HepG2 (cell line): ENCODE measurements around the gene PGC. TPM values are rescaled to one million over a fixed set of nuclear protein-coding genes. Genes with fewer than 3 reads are reported as not detected.

Source experiments
- ARNT2 ChIP-seq: sonication (generic); formaldehyde crosslinking; IDR thresholded peaks from 2 replicates; pipeline ENCODE4 v1.8.0; 2022; ENCODE audit warnings: mild to moderate bottlenecking, low read depth, missing genetic modification reagents, moderate library complexity
- CBX5 ChIP-seq: sonication (generic); formaldehyde crosslinking; IDR thresholded peaks from 2 replicates; pipeline ENCODE4 v1.4.0; 2020; ENCODE audit warnings: missing genetic modification reagents, borderline replicate concordance
- ERF ChIP-seq: IDR thresholded peaks from 2 replicates; pipeline ENCODE4 v1.6.1; 2018; ENCODE audit warnings: missing biosample characterization, missing genetic modification reagents
- HNF4G ChIP-seq, 2 experiments: sonication (generic) in 1 of 2; formaldehyde crosslinking in 1 of 2; IDR thresholded peaks; 2 replicates each; pipeline versions ENCODE4 v1.4.0 to v1.6.1; 2011 to 2020; ENCODE audit warnings: borderline replicate concordance in 2 of 2, low read depth in 2 of 2, mild to moderate bottlenecking in 2 of 2, low read length in 1 of 2, missing genetic modification reagents in 1 of 2, moderate library complexity in 1 of 2
- IRX3 ChIP-seq: sonication (generic); formaldehyde crosslinking; IDR thresholded peaks from 2 replicates; pipeline ENCODE4 v1.8.1; 2023; ENCODE audit warnings: mild to moderate bottlenecking, low read depth, missing genetic modification reagents, borderline replicate concordance
- KDM5A ChIP-seq: fragments of 200-600 bp; sonication (generic); IDR thresholded peaks from 2 replicates; pipeline ENCODE4 v1.7.0; 2018; ENCODE audit warnings: antibody characterized with exemption, mild to moderate bottlenecking, low read length, borderline replicate concordance
- KMT2B ChIP-seq: IDR thresholded peaks from 2 replicates; pipeline ENCODE4 v1.6.1; 2016; ENCODE audit warnings: missing genetic modification reagents, missing compliant biosample characterization
- ONECUT2 ChIP-seq: sonication (generic); formaldehyde crosslinking; IDR thresholded peaks from 2 replicates; pipeline ENCODE4 v1.4.0; 2020; ENCODE audit warnings: missing genetic modification reagents
- REPIN1 ChIP-seq: sonication (generic); formaldehyde crosslinking; IDR thresholded peaks from 2 replicates; pipeline ENCODE4 v1.8.0; 2022; ENCODE audit warnings: missing genetic modification reagents, low read depth, mild to moderate bottlenecking, borderline replicate concordance
- RXRB ChIP-seq: IDR thresholded peaks from 2 replicates; pipeline ENCODE4 v1.6.1; 2016; ENCODE audit warnings: borderline replicate concordance, missing genetic modification reagents, missing compliant biosample characterization
- SKI ChIP-seq: fragments of 450-650 bp; IDR thresholded peaks from one replicate; pipeline ENCODE4 v1.6.1; 2018; ENCODE audit warnings: mild to moderate bottlenecking; ENCODE audit not compliant: partially characterized antibody
- SNAI1 ChIP-seq: sonication (generic); formaldehyde crosslinking; IDR thresholded peaks from 2 replicates; pipeline ENCODE4 v1.5.0; 2020; ENCODE audit warnings: mild to moderate bottlenecking, missing genetic modification reagents, borderline replicate concordance
- ZNF3 ChIP-seq: IDR thresholded peaks from 2 replicates; pipeline ENCODE4 v1.7.0; 2017; ENCODE audit warnings: inconsistent platforms
- ZNF337 ChIP-seq: sonication (generic); formaldehyde crosslinking; IDR thresholded peaks from 2 replicates; pipeline ENCODE4 v1.5.1; 2020; ENCODE audit warnings: missing genetic modification reagents, low read depth, mild to moderate bottlenecking, borderline replicate concordance
- ZNF577 ChIP-seq: sonication (generic); formaldehyde crosslinking; IDR thresholded peaks from 2 replicates; pipeline ENCODE4 v1.4.0; 2020; ENCODE audit warnings: mild to moderate bottlenecking, low read depth, missing genetic modification reagents, borderline replicate concordance
- polyA plus RNA-seq, 8 experiments: library from polyadenylated mRNA; depleted of rRNA in 3 of 8; stranded (reverse) in 7 of 8; unstranded in 1 of 8; fragments of >200 nt; fragmentation: Illumina TruSeq in 4 of 8; extraction: Trizol in 4 of 8; gene quantifications; 2 replicates each; pipeline versions ENCODE4 v1.2.1 to v1.2.3, GENCODE V29; 2011 to 2016; ENCODE audit warnings: low read depth in 4 of 8, missing spikeins in 1 of 8, mixed read lengths in 1 of 8; ENCODE audit not compliant: insufficient read depth in 1 of 8
- total RNA-seq, 5 experiments: library from RNA; depleted of rRNA; stranded (reverse); fragments of >200 nt; fragmentation: Illumina TruSeq; extraction: Trizol; gene quantifications; 2 replicates each; pipeline ENCODE4 v1.2.3, GENCODE V29; 2016; ENCODE audit warnings: low read depth in 1 of 5
- TF ChIP-seq, protein P1 (sequence below): IDR thresholded peaks from 2 replicates; pipeline ENCODE4 v1.6.1; 2016; ENCODE audit warnings: mild to moderate bottlenecking
- TF ChIP-seq, protein P2 (sequence below): sonication (generic); formaldehyde crosslinking; IDR thresholded peaks from 2 replicates; pipeline ENCODE4 v1.8.0; 2022; ENCODE audit warnings: mild to moderate bottlenecking, missing genetic modification reagents; ENCODE audit not compliant: insufficient replicate concordance
- TF ChIP-seq, protein P3 (sequence below): sonication (generic); formaldehyde crosslinking; IDR thresholded peaks from 2 replicates; pipeline ENCODE4 v1.4.0; 2020; ENCODE audit warnings: mild to moderate bottlenecking, missing genetic modification reagents
- TF ChIP-seq, protein P4 (sequence below): sonication (generic); formaldehyde crosslinking; IDR thresholded peaks from 2 replicates; pipeline ENCODE4 v1.8.1; 2023; ENCODE audit warnings: mild to moderate bottlenecking, missing genetic modification reagents

PGC gene
- total and polyA plus RNA-seq, 2 of the 13 experiments (the other 11 are each of a cell fraction or from before 2014, with no cell fraction given), result 426 to 502 TPM

DNA sequence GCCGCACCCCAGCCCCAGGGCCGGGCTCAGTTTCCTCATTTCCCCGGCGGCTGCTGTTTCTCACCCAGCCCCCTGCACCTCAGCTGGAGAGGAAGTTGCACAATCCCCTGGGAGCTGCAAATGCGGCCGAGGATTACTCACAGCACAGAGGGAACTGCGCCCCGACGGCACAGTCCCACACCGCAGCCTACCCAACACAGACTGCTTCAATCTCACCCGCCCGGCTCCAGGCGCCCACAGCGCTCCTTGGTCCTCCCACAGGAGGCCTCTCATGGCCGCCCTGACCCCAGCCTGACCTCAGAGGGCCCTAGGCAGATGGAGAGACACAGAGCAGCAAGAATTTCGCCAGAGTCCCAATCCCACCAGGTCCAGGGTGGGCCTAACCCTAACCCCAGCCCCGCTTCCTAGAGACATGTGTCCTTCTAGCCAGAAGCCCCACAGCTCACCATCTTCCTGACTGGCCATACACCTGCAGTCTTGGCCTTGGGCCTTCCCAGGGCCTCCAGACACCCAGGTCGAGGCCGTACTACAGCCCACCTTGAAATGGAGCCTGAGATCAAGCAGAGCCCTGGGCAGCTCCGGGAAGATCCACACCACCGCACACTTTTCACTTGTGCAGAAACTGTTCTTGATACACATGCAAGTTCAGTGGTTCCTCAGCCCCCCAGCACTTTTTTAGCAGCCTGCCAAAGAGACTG is 23.5 kb downstream of the PGC start (continued):
- TF ChIP-seq, protein P1, sequence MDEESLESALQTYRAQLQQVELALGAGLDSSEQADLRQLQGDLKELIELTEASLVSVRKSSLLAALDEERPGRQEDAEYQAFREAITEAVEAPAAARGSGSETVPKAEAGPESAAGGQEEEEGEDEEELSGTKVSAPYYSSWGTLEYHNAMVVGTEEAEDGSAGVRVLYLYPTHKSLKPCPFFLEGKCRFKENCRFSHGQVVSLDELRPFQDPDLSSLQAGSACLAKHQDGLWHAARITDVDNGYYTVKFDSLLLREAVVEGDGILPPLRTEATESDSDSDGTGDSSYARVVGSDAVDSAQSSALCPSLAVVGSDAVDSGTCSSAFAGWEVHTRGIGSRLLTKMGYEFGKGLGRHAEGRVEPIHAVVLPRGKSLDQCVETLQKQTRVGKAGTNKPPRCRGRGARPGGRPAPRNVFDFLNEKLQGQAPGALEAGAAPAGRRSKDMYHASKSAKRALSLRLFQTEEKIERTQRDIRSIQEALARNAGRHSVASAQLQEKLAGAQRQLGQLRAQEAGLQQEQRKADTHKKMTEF (CRISPR knock-in tag), result peak; percentile 69
- TF ChIP-seq KDM5A (no peak), KMT2B (peak; percentile 66; the same call in 1 of the 2 replicates), ONECUT2 (no peak), ZNF3 (no peak), ZNF577 (no peak), SNAI1 (CRISPR knock-in tag) (peak; percentile 84; the same call in 1 of the 2 replicates), RXRB (peak; percentile 61), HNF4G (IDR thresholded peaks at IDR 0.05; ENCODE audit: borderline replicate concordance, low read depth, low read length) (peak; percentile 23; the same call in 1 of the 2 replicates), HNF4G (CRISPR knock-in tag; IDR thresholded peaks at IDR 0.05; ENCODE audit: borderline replicate concordance, low read depth) (no peak), REPIN1 (CRISPR knock-in tag) (no peak), SKI (peak; percentile 17), IRX3 (CRISPR knock-in tag) (no peak), ERF (peak; percentile 85; the same call in 1 of the 2 replicates), CBX5 (peak; percentile 92; the same call in 1 of the 2 replicates), ZNF337 (CRISPR knock-in tag) (no peak), ARNT2 (CRISPR knock-in tag) (0 out of 2 replicates have a peak, but pooled peaks have one; percentile 30)
- TF ChIP-seq, protein P2, sequence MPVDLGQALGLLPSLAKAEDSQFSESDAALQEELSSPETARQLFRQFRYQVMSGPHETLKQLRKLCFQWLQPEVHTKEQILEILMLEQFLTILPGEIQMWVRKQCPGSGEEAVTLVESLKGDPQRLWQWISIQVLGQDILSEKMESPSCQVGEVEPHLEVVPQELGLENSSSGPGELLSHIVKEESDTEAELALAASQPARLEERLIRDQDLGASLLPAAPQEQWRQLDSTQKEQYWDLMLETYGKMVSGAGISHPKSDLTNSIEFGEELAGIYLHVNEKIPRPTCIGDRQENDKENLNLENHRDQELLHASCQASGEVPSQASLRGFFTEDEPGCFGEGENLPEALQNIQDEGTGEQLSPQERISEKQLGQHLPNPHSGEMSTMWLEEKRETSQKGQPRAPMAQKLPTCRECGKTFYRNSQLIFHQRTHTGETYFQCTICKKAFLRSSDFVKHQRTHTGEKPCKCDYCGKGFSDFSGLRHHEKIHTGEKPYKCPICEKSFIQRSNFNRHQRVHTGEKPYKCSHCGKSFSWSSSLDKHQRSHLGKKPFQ (CRISPR knock-in tag), result no peak
- TF ChIP-seq, protein P3, sequence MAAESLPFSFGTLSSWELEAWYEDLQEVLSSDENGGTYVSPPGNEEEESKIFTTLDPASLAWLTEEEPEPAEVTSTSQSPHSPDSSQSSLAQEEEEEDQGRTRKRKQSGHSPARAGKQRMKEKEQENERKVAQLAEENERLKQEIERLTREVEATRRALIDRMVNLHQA (CRISPR knock-in tag), result no peak
- TF ChIP-seq, protein P4, sequence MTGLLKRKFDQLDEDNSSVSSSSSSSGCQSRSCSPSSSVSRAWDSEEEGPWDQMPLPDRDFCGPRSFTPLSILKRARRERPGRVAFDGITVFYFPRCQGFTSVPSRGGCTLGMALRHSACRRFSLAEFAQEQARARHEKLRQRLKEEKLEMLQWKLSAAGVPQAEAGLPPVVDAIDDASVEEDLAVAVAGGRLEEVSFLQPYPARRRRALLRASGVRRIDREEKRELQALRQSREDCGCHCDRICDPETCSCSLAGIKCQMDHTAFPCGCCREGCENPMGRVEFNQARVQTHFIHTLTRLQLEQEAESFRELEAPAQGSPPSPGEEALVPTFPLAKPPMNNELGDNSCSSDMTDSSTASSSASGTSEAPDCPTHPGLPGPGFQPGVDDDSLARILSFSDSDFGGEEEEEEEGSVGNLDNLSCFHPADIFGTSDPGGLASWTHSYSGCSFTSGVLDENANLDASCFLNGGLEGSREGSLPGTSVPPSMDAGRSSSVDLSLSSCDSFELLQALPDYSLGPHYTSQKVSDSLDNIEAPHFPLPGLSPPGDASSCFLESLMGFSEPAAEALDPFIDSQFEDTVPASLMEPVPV (CRISPR knock-in tag), result no peak
